Pancreas (tissue), 10 donors: Measurements from ENCODE around the gene PLXNA3. TPM values are rescaled to one million over a fixed set of nuclear protein-coding genes. Genes with fewer than 3 reads are reported as not detected.

Experiments
- ATAC-seq, 4 donors: fragments of 200-7000 bp; cut with Tn5 transposase; one replicate each; pipeline versions ENCODE4 v1.8.0 to v1.9.1; 2020; ENCODE audit warnings: mild to moderate bottlenecking in 4 of 4, moderate library complexity in 4 of 4
- DNase-seq, 6 donors: peaks; one replicate each; pipeline ENCODE4 v3.0.0-alpha.2; 2020
- FAIRE-seq: peaks from 2 replicates; lab custom pipeline; 2012; peaks lifted over from hg19 to GRCh38; lab: Jason Lieb, UNC
- H3K27ac ChIP-seq, 4 donors: fragments of 200-600 bp; sonication (generic); 1 replicate in 3 of 4; 2 replicates in 1 of 4; pipeline versions ENCODE4 v1.5.0 to v1.8.0; 2020
- H3K27me3 ChIP-seq, 4 donors: fragments of 200-600 bp; one replicate each; pipeline ENCODE4 v1.8.0; 2021
- H3K36me3 ChIP-seq, 3 donors: fragments of 200-600 bp; sonication (generic) in 1 of 3; one replicate each; pipeline versions ENCODE4 v1.5.0 to v1.8.0; 2020 to 2021
- H3K4me1 ChIP-seq, 3 donors: fragments of 200-600 bp; one replicate each; pipeline ENCODE4 v1.8.0; 2021
- H3K4me3 ChIP-seq, 4 donors: fragments of 200-600 bp; sonication (generic) in 2 of 4; one replicate each; pipeline versions ENCODE4 v1.5.0 to v1.8.0; 2020 to 2021
- H3K9me3 ChIP-seq, 4 donors: fragments of 200-600 bp; one replicate each; pipeline ENCODE4 v1.8.0; 2021
- WGBS, 2 donors: extraction: QIAGEN DNeasy Blood & Tissue Kit; methylation state at CpG; one replicate each; pipeline ENCODE4 v1.1.7; 2013; 5-methylcytosine and 5-hydroxymethylcytosine counted together
- intact Hi-C, 3 donors: fragments of 100-400 bp; cut with DNase I; formaldehyde crosslinking; loops; one replicate each; pipeline versions ENCODE4 v1.11.1 to v1.14.2; 2022
- polyA plus RNA-seq, 2 donors: library from polyadenylated mRNA; stranded (reverse); fragments of 200-250 nt; gene quantifications; one replicate each; pipeline ENCODE4 v1.2.3, GENCODE V29; 2013
- total RNA-seq, 6 donors: library from RNA; stranded (reverse); fragmentation: NEBNext Ultra II Directional in 4 of 6; extraction: Animal tissue kit (Norgen Biotek cat#: 25700) in 4 of 6; gene quantifications; one replicate each; pipeline versions ENCODE4 v1.2.1 to v1.2.4, GENCODE V29; 2021 to 2023
- TF ChIP-seq, protein P1 (sequence below), 4 donors: fragments of 200-600 bp; sonication (generic) in 3 of 4; IDR thresholded peaks; one replicate each; pipeline versions ENCODE4 v1.5.0 to v1.8.0; 2021; ENCODE audit warnings: antibody characterized with exemption in 4 of 4
- donor health status: healthy with polysubstance abuse.
- donor health status: DM: no; HTN: no; CAD: no; lungs with moderate emphysema.
- donor health status: DM: no; HTN: no; CAD: no.
- donor health status: control.
- donor health status: control.
- donor health status: Bipolar disorder and iron deficiency.
- donor health status: DM: yes; HTN: yes; CAD: no.
- donor health status: DM: no; HTN: no; CAD: no.
- donor health status: DM: no; HTN: no; CAD: no.
- donor health status: DM: yes; HTN: yes; CAD: no.

Gene PLXNA3
- total and polyA plus RNA-seq, 8 donors = 10.5 to 40.7 (median 16.3) TPM

DNA sequence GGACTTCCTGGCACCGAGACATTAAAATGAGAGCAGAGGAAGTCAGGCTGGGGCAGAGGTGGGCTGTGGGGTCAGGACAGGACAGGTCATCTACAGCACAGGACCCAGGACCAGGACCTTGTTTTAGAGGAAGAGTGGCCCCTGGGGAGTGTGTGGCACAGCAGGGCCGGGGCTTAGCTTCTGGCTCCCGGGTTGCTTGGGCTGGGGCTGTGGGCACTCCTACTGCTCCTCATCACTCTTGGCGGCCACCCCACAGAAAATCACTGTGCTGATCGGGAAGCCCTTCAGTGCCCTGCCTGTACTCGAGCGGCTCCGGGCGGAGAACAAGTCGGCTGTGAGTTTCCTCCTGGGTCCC lies 37.7 kb upstream of the PLXNA3 start:
- ATAC-seq (no peak), FAIRE-seq (no peak), DNase-seq (no peak)
- TF ChIP-seq, protein P1, sequence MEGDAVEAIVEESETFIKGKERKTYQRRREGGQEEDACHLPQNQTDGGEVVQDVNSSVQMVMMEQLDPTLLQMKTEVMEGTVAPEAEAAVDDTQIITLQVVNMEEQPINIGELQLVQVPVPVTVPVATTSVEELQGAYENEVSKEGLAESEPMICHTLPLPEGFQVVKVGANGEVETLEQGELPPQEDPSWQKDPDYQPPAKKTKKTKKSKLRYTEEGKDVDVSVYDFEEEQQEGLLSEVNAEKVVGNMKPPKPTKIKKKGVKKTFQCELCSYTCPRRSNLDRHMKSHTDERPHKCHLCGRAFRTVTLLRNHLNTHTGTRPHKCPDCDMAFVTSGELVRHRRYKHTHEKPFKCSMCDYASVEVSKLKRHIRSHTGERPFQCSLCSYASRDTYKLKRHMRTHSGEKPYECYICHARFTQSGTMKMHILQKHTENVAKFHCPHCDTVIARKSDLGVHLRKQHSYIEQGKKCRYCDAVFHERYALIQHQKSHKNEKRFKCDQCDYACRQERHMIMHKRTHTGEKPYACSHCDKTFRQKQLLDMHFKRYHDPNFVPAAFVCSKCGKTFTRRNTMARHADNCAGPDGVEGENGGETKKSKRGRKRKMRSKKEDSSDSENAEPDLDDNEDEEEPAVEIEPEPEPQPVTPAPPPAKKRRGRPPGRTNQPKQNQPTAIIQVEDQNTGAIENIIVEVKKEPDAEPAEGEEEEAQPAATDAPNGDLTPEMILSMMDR (IDR thresholded peaks at IDR 0.05) = no peak
- Histone ChIP-seq H3K4me3 (no peak overlapping the region), H3K27ac (no peak overlapping the region), H3K27me3 (no peaks in the 10 kb centered on the region), H3K36me3 (no peaks in the 10 kb centered on the region), H3K9me3 (no peaks in the 10 kb centered on the region), H3K4me1 (no peaks in the 10 kb centered on the region)
- intact Hi-C loops = no loop called here
- 81 to 84% methylated on average over 10 of the region's 10 CpGs for WGBS, 2 donors

DNA sequence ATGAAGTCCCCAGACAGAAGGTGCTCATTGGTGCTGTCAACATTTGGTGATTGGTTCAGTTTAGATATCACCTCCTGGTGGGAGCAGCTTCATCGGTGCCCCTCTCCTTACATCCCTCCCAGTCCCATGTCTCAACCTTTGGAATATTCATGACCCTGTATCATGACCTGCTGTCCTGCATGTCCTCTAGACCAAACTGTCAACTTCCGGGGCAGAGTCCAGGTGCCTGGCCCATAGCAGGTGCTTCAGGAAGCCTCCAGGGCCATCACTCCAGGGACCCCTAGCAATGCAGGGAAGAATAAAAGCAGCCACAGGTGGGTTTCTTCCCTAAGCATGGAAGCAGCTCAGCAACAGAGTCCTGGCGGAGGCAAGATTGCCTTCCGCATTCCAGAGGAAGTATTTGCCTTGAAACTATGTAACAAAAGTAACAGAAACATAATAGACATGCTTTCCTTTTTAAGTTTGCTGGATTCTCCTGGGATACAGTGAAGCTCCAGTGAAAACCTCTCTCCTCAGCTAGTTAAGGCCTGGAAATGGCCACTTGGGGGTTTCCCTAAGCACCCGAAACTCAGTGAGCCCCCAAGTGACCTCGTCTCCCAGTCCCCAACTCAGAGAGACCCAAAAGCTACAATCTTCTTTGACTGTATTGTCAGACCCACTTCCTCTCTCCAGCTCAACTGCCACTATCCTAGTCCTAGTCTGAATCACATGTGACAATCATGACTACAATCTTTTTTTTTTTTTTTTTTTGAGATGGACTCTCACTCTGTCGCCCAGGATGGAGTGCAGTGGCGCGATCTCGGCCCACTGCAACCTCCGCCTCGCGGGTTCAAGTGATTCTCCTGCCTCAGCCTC lies 30.9 kb upstream of the PLXNA3 start:
- Histone ChIP-seq H3K4me3 (no peak overlapping the region), H3K9me3 (no peaks in the 10 kb centered on the region), H3K27me3 (no peaks in the 10 kb centered on the region), H3K36me3 (no peaks in the 10 kb centered on the region), H3K27ac (peak overlapping the region in 1 of 4 donors; percentile 67), H3K4me1 (no peaks in the 10 kb centered on the region)
- intact Hi-C loops = no loop called here
- FAIRE-seq (no peak), ATAC-seq (no peak), DNase-seq (peak in 1 of 6 donors; percentile 11)
- WGBS, 2 donors = 74 to 82% methylated on average over 13 of the region's 13 CpGs
- TF ChIP-seq, protein P1 (IDR thresholded peaks at IDR 0.05) = no peak

DNA sequence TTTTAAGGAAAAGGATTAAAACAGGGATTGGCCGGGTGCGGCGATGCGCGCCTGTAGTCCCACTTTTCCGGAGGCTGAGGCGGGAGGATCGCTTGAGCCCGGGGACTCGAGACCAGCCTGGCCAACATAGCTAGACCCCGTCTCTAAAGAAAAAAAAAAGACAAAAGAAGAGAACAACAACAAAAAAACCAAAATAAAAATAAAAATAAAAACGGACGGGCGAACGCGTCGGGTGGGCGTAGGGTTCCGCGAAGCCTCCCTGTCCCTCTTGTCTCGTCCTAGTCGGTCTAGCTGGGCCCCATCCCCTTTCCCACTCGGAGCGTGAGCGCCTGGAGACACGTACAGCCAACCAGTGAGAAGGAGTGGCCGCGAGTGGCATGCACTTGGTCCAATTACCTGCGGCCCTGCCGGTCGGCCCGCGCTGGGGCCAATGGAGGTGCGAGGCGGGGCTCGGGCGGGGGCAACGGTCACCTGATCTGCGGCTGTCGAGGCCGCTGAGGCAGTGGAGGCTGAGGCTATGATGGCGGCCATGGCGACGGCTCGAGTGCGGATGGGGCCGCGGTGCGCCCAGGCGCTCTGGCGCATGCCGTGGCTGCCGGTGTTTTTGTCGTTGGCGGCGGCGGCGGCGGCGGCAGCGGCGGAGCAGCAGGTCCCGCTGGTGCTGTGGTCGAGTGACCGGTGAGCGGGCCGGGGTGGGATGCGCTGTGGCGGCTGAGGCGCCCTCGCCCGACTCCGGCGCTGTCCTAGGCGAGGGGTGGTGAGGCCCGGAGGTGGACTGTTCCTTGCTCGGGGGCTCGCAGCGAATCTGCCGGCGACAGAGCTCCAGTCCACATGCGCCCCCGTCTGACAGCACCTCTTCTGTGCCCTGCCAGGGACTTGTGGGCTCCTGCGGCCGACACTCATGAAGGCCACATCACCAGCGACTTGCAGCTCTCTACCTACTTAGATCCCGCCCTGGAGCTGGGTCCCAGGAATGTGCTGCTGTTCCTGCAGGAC lies 29.6 kb upstream of the PLXNA3 start, which contains the start of gene ATP6AP1:
ATP6AP1 (plus strand) TSS at position 502 of the 996 bp plus-strand sequence; CDS start at position 518, 16 bp downstream.
- peak within 1 kb of the TSS; percentile 48 to 68 (median 54) for H3K4me3 ChIP-seq
- intact Hi-C loops = no loop called here
- TF ChIP-seq, protein P1 (IDR thresholded peaks at IDR 0.05) = no peak
- ATAC-seq = peak; percentile 98 to 99 (median 98)
- WGBS, 2 donors = 5 to 36% methylated on average over 86 of the region's 87 CpGs
- no peaks in the 10 kb centered on the region for H3K4me1 ChIP-seq
- peak within 1 kb of the TSS in 3 of 4 donors; percentile 52 to 67 (median 57) for H3K27ac ChIP-seq
- peak; percentile 90 to 96 (median 92) for DNase-seq
- no peaks in the 10 kb centered on the region for H3K9me3 ChIP-seq
- FAIRE-seq = peak; percentile 75
- no peaks in the 10 kb centered on the region for H3K36me3 ChIP-seq
- no peaks in the 10 kb centered on the region for H3K27me3 ChIP-seq

DNA sequence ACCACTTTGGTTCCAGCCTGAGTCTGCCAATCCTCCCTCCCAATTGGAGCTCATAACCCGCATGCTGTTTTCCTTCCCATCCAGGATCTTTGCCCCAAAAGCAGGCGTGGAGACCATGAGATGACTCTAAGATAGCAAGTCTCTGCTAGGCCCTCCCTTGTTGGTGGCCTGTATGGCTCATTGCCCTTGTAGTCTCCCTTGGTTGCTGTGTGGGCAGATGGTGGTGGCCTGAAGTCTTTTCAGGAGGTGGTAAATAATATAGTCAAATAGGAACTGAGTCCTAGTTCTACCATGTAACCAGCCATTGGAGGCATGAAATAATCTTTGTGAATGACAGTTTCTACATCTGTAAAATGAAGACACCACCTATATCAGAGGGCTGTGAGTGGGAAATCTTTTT lies 28.4 kb upstream of the PLXNA3 start:
- peak overlapping the region in 1 of 4 donors; percentile 8 for H3K27ac ChIP-seq
- DNase-seq (no peak), ATAC-seq (no peak), FAIRE-seq (no peak)
- 67 to 74% methylated on average over 2 of the region's 2 CpGs for WGBS, 2 donors
- H3K9me3 ChIP-seq = no peaks in the 10 kb centered on the region
- intact Hi-C loops = no loop called here
- H3K27me3 ChIP-seq = no peaks in the 10 kb centered on the region
- TF ChIP-seq, protein P1 (IDR thresholded peaks at IDR 0.05) = no peak
- H3K4me3 ChIP-seq = peak overlapping the region in 2 of 4 donors; percentile 58 to 68
- H3K36me3 ChIP-seq = no peaks in the 10 kb centered on the region
- no peaks in the 10 kb centered on the region for H3K4me1 ChIP-seq
